Hepatocyte (in vitro differentiated cells): ENCODE data around the gene GABBR2. TPM values are rescaled to one million over a fixed set of nuclear protein-coding genes. Genes with fewer than 3 reads are reported as not detected.

Experiments used
- DNase-seq: peaks from one replicate; pipeline ENCODE4 v3.0.0-alpha.2; 2016; ENCODE audit warnings: low spot score
- H2AFZ ChIP-seq: fragments of 200-600 bp; sonication (generic); 2 replicates; pipeline ENCODE4 v1.6.0; 2016; ENCODE audit warnings: antibody characterized with exemption, mild to moderate bottlenecking
- H3K27ac ChIP-seq: fragments of 200-600 bp; sonication (generic); 2 replicates; pipeline ENCODE4 v1.5.1; 2016; ENCODE audit warnings: mild to moderate bottlenecking
- H3K27me3 ChIP-seq: fragments of 200-600 bp; sonication (generic); 2 replicates; pipeline ENCODE4 v1.6.1; 2016
- H3K36me3 ChIP-seq: fragments of 200-600 bp; sonication (generic); replicated peaks from 2 replicates; pipeline ENCODE4 v1.5.1; 2016; ENCODE audit warnings: low read depth; ENCODE audit not compliant: insufficient read depth
- H3K4me1 ChIP-seq: fragments of 200-600 bp; sonication (generic); 2 replicates; pipeline ENCODE4 v1.5.1; 2016; ENCODE audit warnings: mild to moderate bottlenecking, moderate library complexity; ENCODE audit not compliant: insufficient read depth
- H3K4me2 ChIP-seq: fragments of 200-600 bp; sonication (generic); 2 replicates; pipeline ENCODE4 v1.6.0; 2016
- H3K4me3 ChIP-seq: fragments of 200-600 bp; sonication (generic); 2 replicates; pipeline ENCODE4 v1.5.1; 2016; ENCODE audit warnings: mild to moderate bottlenecking
- H3K79me2 ChIP-seq: fragments of 200-600 bp; sonication (generic); 2 replicates; pipeline ENCODE4 v1.6.0; 2017; ENCODE audit warnings: mild to moderate bottlenecking
- H3K9me2 ChIP-seq: fragments of 200-600 bp; sonication (generic); replicated peaks from 2 replicates; pipeline ENCODE4 v1.6.0; 2017; ENCODE audit warnings: mild to moderate bottlenecking; ENCODE audit not compliant: insufficient read depth
- H3K9me3 ChIP-seq: fragments of 200-600 bp; sonication (generic); 2 replicates; pipeline ENCODE4 v1.5.1; 2016; ENCODE audit warnings: low read depth, mild to moderate bottlenecking
- H4K20me1 ChIP-seq: fragments of 200-600 bp; sonication (generic); 2 replicates; pipeline ENCODE4 v1.6.0; 2016; ENCODE audit warnings: mild to moderate bottlenecking; ENCODE audit not compliant: insufficient read depth, poor library complexity, severe bottlenecking
- CTCF ChIP-seq: fragments of 200-600 bp; sonication (generic); IDR thresholded peaks from 2 replicates; pipeline ENCODE4 v1.5.1; 2016; ENCODE audit warnings: antibody characterized with exemption, mild to moderate bottlenecking; ENCODE audit not compliant: poor library complexity
- EZH2 ChIP-seq: fragments of 200-600 bp; sonication (generic); IDR thresholded peaks from 2 replicates; pipeline ENCODE4 v1.6.1; 2016; ENCODE audit warnings: antibody characterized with exemption, mild to moderate bottlenecking, borderline replicate concordance
- EZH2phosphoT487 ChIP-seq: fragments of 200-600 bp; sonication (generic); IDR thresholded peaks from one replicate; pipeline ENCODE4 v1.6.1; 2018; ENCODE audit warnings: antibody characterized with exemption, mild to moderate bottlenecking, low read depth, moderate library complexity; ENCODE audit not compliant: unreplicated experiment, severe bottlenecking
- WGBS: methylation state at CpG from one replicate; pipeline ENCODE4 v1.1.6; 2016; ENCODE audit warnings: low lambda C conversion rate; ENCODE audit errors: missing lambda C conversion rate; 5-methylcytosine and 5-hydroxymethylcytosine counted together
- polyA plus RNA-seq: library from polyadenylated mRNA; unstranded; fragments of >200 nt; fragmentation: Nextera tagmentation; extraction: Ambion mirVana; gene quantifications from 2 replicates; pipeline ENCODE4 v1.2.1, GENCODE V29; 2016
- total RNA-seq: library from RNA; depleted of rRNA; stranded (reverse); fragments of >200 nt; gene quantifications from 2 replicates; pipeline ENCODE4 v1.2.3, GENCODE V29; 2014

The GABBR2 gene
- total and polyA plus RNA-seq, 2 experiments from 2014 or later, result 0.20 to 0.28 TPM

DNA sequence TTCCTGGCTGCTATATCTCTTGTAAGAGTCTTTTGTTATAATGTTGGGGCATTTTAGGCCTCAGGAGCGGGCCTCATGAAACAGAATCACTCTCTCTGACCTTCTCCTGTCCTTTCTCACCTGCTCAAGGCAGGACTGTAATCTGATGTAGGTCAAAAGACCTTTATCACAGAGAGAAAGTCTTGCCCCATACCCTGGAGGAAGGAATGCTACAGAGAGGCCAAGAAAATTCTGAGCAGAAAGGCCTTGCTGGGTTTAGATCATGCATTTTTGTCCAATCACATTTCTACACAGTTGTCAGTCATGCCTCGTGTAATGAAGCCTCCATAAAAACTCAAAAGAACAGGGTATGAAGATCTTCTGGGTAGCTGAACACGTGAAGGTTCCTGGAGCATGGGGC, 408.1 kb downstream of the GABBR2 start:
- Histone ChIP-seq H3K9me2 (no peaks in the 10 kb centered on the region), H4K20me1 (no peaks in the 10 kb centered on the region), H3K4me1 (no peaks in the 10 kb centered on the region), H3K27me3 (no peaks in the 10 kb centered on the region), H3K4me3 (no peak overlapping the region), H3K27ac (no peak overlapping the region), H2AFZ (no peak overlapping the region), H3K79me2 (no peaks in the 10 kb centered on the region), H3K4me2 (no peak overlapping the region), H3K9me3 (no peaks in the 10 kb centered on the region), H3K36me3 (no peaks in the 10 kb centered on the region)
- 79% methylated on average over 3 of the region's 3 CpGs for WGBS
- DNase-seq, result no peak
- TF ChIP-seq EZH2, result no peak

DNA sequence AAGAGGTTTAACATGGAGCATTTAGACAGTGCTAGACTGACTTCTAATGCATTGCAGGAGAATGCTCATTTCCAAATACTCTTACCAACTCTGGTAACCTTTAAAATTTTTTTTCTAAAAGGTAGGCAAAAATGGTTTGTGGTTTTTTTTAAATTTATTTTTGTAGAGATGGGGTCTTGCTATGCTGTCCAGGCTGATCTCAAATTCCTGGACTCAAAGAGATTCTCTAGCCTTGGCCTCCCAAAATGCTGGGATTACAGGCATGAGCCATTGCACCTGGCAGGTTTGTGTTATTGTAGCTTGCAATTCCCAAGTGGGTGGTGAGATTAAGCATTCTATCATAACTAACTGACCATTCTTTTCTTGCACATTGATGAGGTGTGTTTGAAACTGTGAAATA, 410.3 kb downstream of the GABBR2 start:
- H3K4me3 ChIP-seq, result no peak overlapping the region
- no peak overlapping the region for H2AFZ ChIP-seq
- no peaks in the 10 kb centered on the region for H3K9me3 ChIP-seq
- TF ChIP-seq EZH2, result no peak
- no peak for TF ChIP-seq EZH2phosphoT487
- TF ChIP-seq CTCF, result no peak
- no peaks in the 10 kb centered on the region for H3K36me3 ChIP-seq
- no peak for DNase-seq
- H4K20me1 ChIP-seq, result no peaks in the 10 kb centered on the region
- no peak overlapping the region for H3K4me2 ChIP-seq
- H3K27me3 ChIP-seq, result no peaks in the 10 kb centered on the region
- H3K79me2 ChIP-seq, result no peaks in the 10 kb centered on the region
- no peaks in the 10 kb centered on the region for H3K4me1 ChIP-seq
- no peak overlapping the region for H3K27ac ChIP-seq
- no peaks in the 10 kb centered on the region for H3K9me2 ChIP-seq

DNA sequence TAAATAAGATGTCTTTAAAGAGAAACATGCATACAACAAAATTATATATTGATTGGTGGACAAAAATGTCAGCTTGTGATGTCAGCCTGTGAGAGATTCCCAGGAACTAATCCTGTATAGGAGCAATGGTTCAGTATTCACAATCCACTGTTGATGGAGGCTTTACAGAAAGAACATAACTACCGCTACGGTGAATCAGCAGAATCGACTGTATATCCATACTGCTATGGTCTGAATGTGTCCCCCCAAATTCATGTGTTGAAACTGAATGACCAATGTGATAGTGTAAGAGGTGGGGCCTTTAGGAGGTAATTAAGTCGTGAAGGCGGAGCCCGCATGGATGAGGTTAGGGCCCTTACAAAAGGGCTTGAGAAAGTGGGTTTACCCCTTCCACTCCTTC, 412.9 kb downstream of the GABBR2 start:
- Histone ChIP-seq H3K79me2 (no peaks in the 10 kb centered on the region), H3K4me1 (no peaks in the 10 kb centered on the region), H3K9me2 (no peaks in the 10 kb centered on the region), H3K4me2 (no peak overlapping the region), H2AFZ (no peak overlapping the region), H3K4me3 (no peak overlapping the region), H3K36me3 (no peaks in the 10 kb centered on the region), H3K27me3 (no peaks in the 10 kb centered on the region), H4K20me1 (no peaks in the 10 kb centered on the region), H3K9me3 (no peaks in the 10 kb centered on the region), H3K27ac (no peak overlapping the region)
- DNase-seq, result no peak
- no peak for TF ChIP-seq EZH2
- no peak for TF ChIP-seq CTCF
- no peak for TF ChIP-seq EZH2phosphoT487
- WGBS, result 84% methylated on average over 6 of the region's 6 CpGs

- Histone ChIP-seq H3K9me2 (no peaks in the 10 kb centered on the region), H3K79me2 (no peaks in the 10 kb centered on the region), H3K36me3 (no peaks in the 10 kb centered on the region), H2AFZ (no peak overlapping the region), H3K4me3 (no peak overlapping the region), H3K27ac (no peak overlapping the region), H4K20me1 (no peaks in the 10 kb centered on the region), H3K4me1 (no peaks in the 10 kb centered on the region), H3K9me3 (no peaks in the 10 kb centered on the region), H3K27me3 (no peaks in the 10 kb centered on the region), H3K4me2 (no peak overlapping the region)
- DNase-seq, result no peak
- WGBS, result 73% methylated on average over 5 of the region's 5 CpGs
- TF ChIP-seq EZH2 (no peak), CTCF (no peak), EZH2phosphoT487 (no peak)
Observed at GRCh38 chr9:98291820-98292219, 416.9 kb downstream of the GABBR2 start.
